ENCODE data around the gene FAM174C.
"Not testable (repeated sequence)": the region's sequence is repeated elsewhere in the genome, so short reads cannot be mapped to it uniquely, and the experiment has no call there.

Gene FAM174C

GRCh38 chr19:1296575-1297271, 21.4 kb downstream of the FAM174C start:
- DNase-seq (ENCODE audit: low read depth in 3 of 3, low spot score in 1 of 3), result no peak

- DNase-seq (ENCODE audit: low read depth in 3 of 3, low spot score in 1 of 3), result no peak
Measured at GRCh38 chr19:1298235-1298634, 22.9 kb downstream of the FAM174C start.

GRCh38 chr19:1299801-1300200, 24.5 kb downstream of the FAM174C start:
- DNase-seq (ENCODE audit: low read depth in 3 of 3, low spot score in 1 of 3), result no peak

GRCh38 chr19:1300744-1301490, 25.6 kb downstream of the FAM174C start:
- no peak for DNase-seq (ENCODE audit: low read depth in 3 of 3, low spot score in 1 of 3)

GRCh38 chr19:1302533-1303239, 27.4 kb downstream of the FAM174C start:
- DNase-seq (ENCODE audit: low read depth in 3 of 3, low spot score in 1 of 3), result no peak

- DNase-seq (ENCODE audit: low read depth in 3 of 3, low spot score in 1 of 3), result no peak
Measured at GRCh38 chr19:1304197-1304924, 29.0 kb downstream of the FAM174C start.

GRCh38 chr19:1305354-1305753, 30.0 kb downstream of the FAM174C start:
- not testable (repeated sequence) for DNase-seq (ENCODE audit: low read depth in 3 of 3, low spot score in 1 of 3)

GRCh38 chr19:1307320-1307719, 32.0 kb downstream of the FAM174C start:
- no peak for DNase-seq (ENCODE audit: low read depth in 3 of 3, low spot score in 1 of 3)

GRCh38 chr19:1307755-1308303, 32.5 kb downstream of the FAM174C start:
- no peak for DNase-seq (ENCODE audit: low read depth in 3 of 3, low spot score in 1 of 3)

GRCh38 chr19:1308718-1309117, 33.4 kb downstream of the FAM174C start:
- DNase-seq (ENCODE audit: low read depth in 3 of 3, low spot score in 1 of 3), result no peak

GRCh38 chr19:1309977-1310852, 34.9 kb downstream of the FAM174C start:
- no peak for DNase-seq (ENCODE audit: low read depth in 3 of 3, low spot score in 1 of 3)

- no peak for DNase-seq (ENCODE audit: low read depth in 3 of 3, low spot score in 1 of 3)
Measured at GRCh38 chr19:1310853-1311180, 35.5 kb downstream of the FAM174C start.

GRCh38 chr19:1311543-1312091, 36.3 kb downstream of the FAM174C start:
- no peak for DNase-seq (ENCODE audit: low read depth in 3 of 3, low spot score in 1 of 3)

- DNase-seq (ENCODE audit: low read depth in 3 of 3, low spot score in 1 of 3), result no peak
Measured at GRCh38 chr19:1312767-1313694, 37.7 kb downstream of the FAM174C start.

- DNase-seq (ENCODE audit: low read depth in 3 of 3, low spot score in 1 of 3), result no peak
Measured at GRCh38 chr19:1313695-1314613, 38.6 kb downstream of the FAM174C start.

- no peak for DNase-seq (ENCODE audit: low read depth in 3 of 3, low spot score in 1 of 3)
Measured at GRCh38 chr19:1315470-1316166, 40.3 kb downstream of the FAM174C start.

GRCh38 chr19:1316466-1316865, 41.1 kb downstream of the FAM174C start:
- no peak for DNase-seq (ENCODE audit: low read depth in 3 of 3, low spot score in 1 of 3)
